K562 (cell line): Measurements from ENCODE around the gene IL25. TPM values are rescaled to one million over a fixed set of nuclear protein-coding genes. Genes with fewer than 3 reads are reported as not detected.

Experiments
- ATAC-seq: fragments of 200-7000 bp; cut with Tn5 transposase; 3 replicates; pipeline ENCODE4 v1.9.1; 2020; ENCODE audit warnings: moderate library complexity
- BruUV-seq: library from RNA; stranded (reverse); fragments of 400-500 nt; replicated peaks from 2 replicates; lab custom pipeline; 2021; lab: Mats Ljungman, UMichigan
- CTCF ChIA-PET: fragments of 300-600 bp; formaldehyde crosslinking; extraction: SDS; loops from one replicate; lab custom pipeline; 2021; ENCODE audit warnings: low intra/inter-chr PET ratio; lab: Yijun Ruan, JAX
- POLR2A ChIA-PET: fragments of 300-600, 350-650 bp; sonication (Branson Sonifier 250); formaldehyde crosslinking; extraction: SDS; loops from one replicate; lab custom pipeline; 2021; ENCODE audit warnings: antibody characterized with exemption, inconsistent platforms; lab: Yijun Ruan, JAX
- DNase-seq, 4 experiments: peaks; one replicate each; pipeline versions ENCODE4 v3.0.0 to v3.0.0-alpha.2; 2011 to 2018; ENCODE audit warnings: low spot score in 3 of 4, mixed read lengths in 3 of 4; ENCODE audit errors: extremely low read depth in 1 of 4
- FAIRE-seq: peaks from 2 replicates; lab custom pipeline; 2011; peaks lifted over from hg19 to GRCh38; lab: Jason Lieb, UNC
- H2AFZ ChIP-seq: 2 replicates; pipeline ENCODE4 v1.6.0; 2011; ENCODE audit warnings: low read depth, low read length, control low read depth, inconsistent platforms
- H3K27ac ChIP-seq: fragments of 200-600 bp; 3 replicates; pipeline ENCODE4 v1.8.0; 2011; ENCODE audit warnings: low read depth, mild to moderate bottlenecking, control low read depth, inconsistent platforms, low read length, moderate library complexity, mixed read lengths; ENCODE audit errors: extremely low read depth
- H3K27me3 ChIP-seq, 2 experiments: fragments of 300-600 bp in 1 of 2; 2 replicates in 1 of 2; 3 replicates in 1 of 2; pipeline versions ENCODE4 v1.6.0 to v1.8.0; 2011; ENCODE audit warnings: inconsistent platforms in 2 of 2, low read length in 2 of 2, mild to moderate bottlenecking in 1 of 2, mixed read lengths in 1 of 2, moderate library complexity in 1 of 2; ENCODE audit not compliant: control insufficient read depth in 2 of 2, insufficient read depth in 2 of 2
- H3K36me3 ChIP-seq: fragments of 300-600 bp; 3 replicates; pipeline ENCODE4 v1.8.0; 2011; ENCODE audit warnings: mild to moderate bottlenecking, low read length, inconsistent platforms; ENCODE audit not compliant: control insufficient read depth, insufficient read depth
- H3K4me1 ChIP-seq, 2 experiments: fragments of 200-600 bp in 1 of 2; replicated peaks in 1 of 2; 2 replicates in 1 of 2; 3 replicates in 1 of 2; pipeline versions ENCODE4 v1.5.1 to v1.8.0; 2011; ENCODE audit warnings: inconsistent platforms in 2 of 2, low read length in 2 of 2, mild to moderate bottlenecking in 1 of 2, mixed read lengths in 1 of 2, moderate library complexity in 1 of 2; ENCODE audit not compliant: control insufficient read depth in 2 of 2, insufficient read depth in 2 of 2
- H3K4me2 ChIP-seq: 2 replicates; pipeline ENCODE4 v1.6.1; 2011; ENCODE audit warnings: low read length, control low read depth, inconsistent platforms, mixed read lengths; ENCODE audit not compliant: insufficient read depth
- H3K4me3 ChIP-seq: fragments of 200-600 bp; sonication (generic), shearing (Covaris generic); 2 replicates; pipeline ENCODE4 v1.5.1; 2016; ENCODE audit warnings: control low read depth, inconsistent platforms
- H3K79me2 ChIP-seq: fragments of 200-600 bp; 3 replicates; pipeline ENCODE4 v1.8.0; 2011; ENCODE audit warnings: low read length, inconsistent platforms; ENCODE audit not compliant: control insufficient read depth, insufficient read depth
- H3K9ac ChIP-seq, 2 experiments: 2 replicates each; pipeline versions ENCODE4 v1.6.0 to v1.6.1; 2011; ENCODE audit warnings: low read depth in 2 of 2, low read length in 2 of 2, control low read depth in 1 of 2, inconsistent platforms in 1 of 2, mild to moderate bottlenecking in 1 of 2, mixed read lengths in 1 of 2; ENCODE audit not compliant: insufficient read depth in 1 of 2
- H3K9me1 ChIP-seq: one replicate; pipeline ENCODE4 v1.6.0; 2011; ENCODE audit warnings: inconsistent platforms, mild to moderate bottlenecking, low read length, moderate library complexity; ENCODE audit not compliant: control insufficient read depth, insufficient read depth
- H3K9me3 ChIP-seq: replicated peaks from 2 replicates; pipeline ENCODE4 v1.5.1; 2011; ENCODE audit warnings: low read depth, low read length, inconsistent platforms; ENCODE audit not compliant: control insufficient read depth, insufficient read depth
- H4K20me1 ChIP-seq: replicated peaks from 2 replicates; pipeline ENCODE4 v1.6.1; 2011; ENCODE audit warnings: low read length, inconsistent platforms, mixed read lengths; ENCODE audit not compliant: control insufficient read depth, insufficient read depth
- BRD4 ChIP-seq: fragments of 200-600 bp; sonication (generic); IDR thresholded peaks from 2 replicates; pipeline ENCODE4 v1.6.1; 2017; ENCODE audit warnings: inconsistent platforms
- ETV1 ChIP-seq: fragments of 450-650 bp; conservative IDR thresholded peaks from 2 replicates; pipeline ENCODE4 v1.6.1; 2016; ENCODE audit warnings: missing genetic modification characterization, control low read depth, low read depth, missing compliant biosample characterization
- FOS ChIP-seq: IDR thresholded peaks from 3 replicates; pipeline ENCODE4 v1.6.1; 2011; ENCODE audit not compliant: insufficient read length; ENCODE audit errors: extremely low read depth
- FOXK1 ChIP-seq: sonication (generic); formaldehyde crosslinking; IDR thresholded peaks from 2 replicates; pipeline ENCODE4 v1.8.0; 2022; ENCODE audit warnings: missing genetic modification reagents, mild to moderate bottlenecking, borderline replicate concordance
- HNRNPK ChIP-seq: fragments of 200-400 bp; formaldehyde crosslinking; IDR thresholded peaks from one replicate; pipeline ENCODE4 v1.6.1; 2018; ENCODE audit warnings: mild to moderate bottlenecking, low read depth, low read length; ENCODE audit not compliant: poor library complexity, severe bottlenecking
- KAT2B ChIP-seq: IDR thresholded peaks from one replicate; pipeline ENCODE4 v1.6.1; 2012; ENCODE audit warnings: low read depth, mild to moderate bottlenecking, control low read depth, inconsistent platforms, low read length, moderate library complexity
- MECOM ChIP-seq: fragments of 250-450 bp; sonication (Bioruptor Pico); IDR thresholded peaks from 2 replicates; pipeline ENCODE4 v1.8.0; 2022; ENCODE audit warnings: inconsistent platforms
- NONO ChIP-seq, 2 experiments: fragments of 200-400 bp in 1 of 2; fragments of 450-650 bp in 1 of 2; formaldehyde crosslinking in 1 of 2; IDR thresholded peaks; 2 replicates each; pipeline ENCODE4 v1.6.1; 2017; ENCODE audit warnings: low read depth in 2 of 2, mild to moderate bottlenecking in 2 of 2, moderate library complexity in 2 of 2, low read length in 1 of 2
- TSC22D4 ChIP-seq: fragments of 450-650 bp; IDR thresholded peaks from 2 replicates; pipeline ENCODE4 v1.6.1; 2016; ENCODE audit warnings: missing genetic modification characterization, missing biosample characterization, control low read depth
- U2AF1 ChIP-seq: fragments of 200-400 bp; formaldehyde crosslinking; optimal IDR thresholded peaks from 2 replicates; pipeline ENCODE3; 2017; ENCODE audit warnings: mild to moderate bottlenecking, low read depth, low read length, moderate library complexity
- XRCC3 ChIP-seq: fragments of 450-650 bp; IDR thresholded peaks from 2 replicates; pipeline ENCODE4 v1.6.1; 2017; ENCODE audit warnings: mild to moderate bottlenecking, moderate library complexity
- ZBTB1 ChIP-seq: sonication (generic); formaldehyde crosslinking; IDR thresholded peaks from 2 replicates; pipeline ENCODE4 v1.8.1; 2023; ENCODE audit warnings: missing genetic modification reagents, low read depth, mild to moderate bottlenecking, borderline replicate concordance
- ZKSCAN1 ChIP-seq: fragments of 150-350 bp; IDR thresholded peaks from 2 replicates; pipeline ENCODE4 v1.6.1; 2016; ENCODE audit warnings: low read depth, low read length
- ZNF184 ChIP-seq: sonication (generic); formaldehyde crosslinking; IDR thresholded peaks from 2 replicates; pipeline ENCODE4 v1.5.0; 2020; ENCODE audit warnings: missing genetic modification reagents
- ZNF586 ChIP-seq: fragments of 450-650 bp; formaldehyde crosslinking; conservative IDR thresholded peaks from 2 replicates; pipeline ENCODE4 v1.4.0; 2020; ENCODE audit warnings: mild to moderate bottlenecking, moderate library complexity
- ZNF830 ChIP-seq: fragments of 250-450 bp; sonication (Bioruptor Pico); IDR thresholded peaks from 2 replicates; pipeline ENCODE4 v1.5.0; 2021; ENCODE audit warnings: mild to moderate bottlenecking
- WGBS: fragments of 100-300 bp; shearing (Covaris generic); methylation state at CpG from one replicate; pipeline ENCODE4 v1.1.6; 2016; ENCODE audit warnings: low coverage, mixed read lengths; ENCODE audit not compliant: insufficient coverage; ENCODE audit errors: missing lambda C conversion rate; 5-methylcytosine and 5-hydroxymethylcytosine counted together
- in situ Hi-C: fragments of 300-500 bp; cut with MboI; formaldehyde crosslinking; loops from 4 replicates; pipeline ENCODE4 v1.15.0; 2018; ENCODE audit warnings: inconsistent platforms, mixed read lengths
- intact Hi-C: fragments of 100-400 bp; cut with micrococcal nuclease; formaldehyde crosslinking; loops from 2 replicates; pipeline ENCODE4 v1.14.2; 2022
- polyA plus RNA-seq, 8 experiments: library from polyadenylated mRNA; depleted of rRNA in 4 of 8; stranded (reverse) in 5 of 8; unstranded in 3 of 8; fragments of >200 nt; fragmentation: Nextera tagmentation in 2 of 8; fragmentation: Illumina TruSeq in 1 of 8; extraction: Ambion mirVana in 2 of 8; extraction: Trizol in 1 of 8; gene quantifications; 2 replicates each; pipeline versions ENCODE4 v1.2.1 to v1.2.3, GENCODE V29; 2011 to 2014; ENCODE audit warnings: inconsistent platforms in 1 of 8, missing spikeins in 1 of 8
- total RNA-seq, 7 experiments: library from RNA; depleted of rRNA in 6 of 7; stranded (reverse); fragments of >200 nt in 6 of 7; fragmentation: Illumina TruSeq in 2 of 7; extraction: Trizol in 2 of 7; gene quantifications; 2 replicates each; pipeline versions ENCODE4 v1.2.1 to v1.2.3, GENCODE V29; 2011 to 2021; ENCODE audit warnings: low replicate concordance in 1 of 7
- TF ChIP-seq, protein P1 (sequence below): IDR thresholded peaks from 2 replicates; pipeline ENCODE4 v1.6.1; 2016; ENCODE audit warnings: missing genetic modification characterization, missing compliant biosample characterization
- TF ChIP-seq, protein P2 (sequence below): fragments of 200-800 bp; sonication (Bioruptor generic); IDR thresholded peaks from 2 replicates; pipeline ENCODE4 v1.6.1; 2017; ENCODE audit warnings: missing genetic modification characterization, missing compliant biosample characterization
- TF ChIP-seq, protein P3 (sequence below): sonication (generic); formaldehyde crosslinking; IDR thresholded peaks from 2 replicates; pipeline ENCODE4 v1.9.0; 2022; ENCODE audit warnings: mild to moderate bottlenecking, missing genetic modification reagents

Gene IL25
- total and polyA plus RNA-seq, 9 of the 15 experiments (the other 6 are each of a cell fraction or from before 2014, with no cell fraction given), result not detected

DNA sequence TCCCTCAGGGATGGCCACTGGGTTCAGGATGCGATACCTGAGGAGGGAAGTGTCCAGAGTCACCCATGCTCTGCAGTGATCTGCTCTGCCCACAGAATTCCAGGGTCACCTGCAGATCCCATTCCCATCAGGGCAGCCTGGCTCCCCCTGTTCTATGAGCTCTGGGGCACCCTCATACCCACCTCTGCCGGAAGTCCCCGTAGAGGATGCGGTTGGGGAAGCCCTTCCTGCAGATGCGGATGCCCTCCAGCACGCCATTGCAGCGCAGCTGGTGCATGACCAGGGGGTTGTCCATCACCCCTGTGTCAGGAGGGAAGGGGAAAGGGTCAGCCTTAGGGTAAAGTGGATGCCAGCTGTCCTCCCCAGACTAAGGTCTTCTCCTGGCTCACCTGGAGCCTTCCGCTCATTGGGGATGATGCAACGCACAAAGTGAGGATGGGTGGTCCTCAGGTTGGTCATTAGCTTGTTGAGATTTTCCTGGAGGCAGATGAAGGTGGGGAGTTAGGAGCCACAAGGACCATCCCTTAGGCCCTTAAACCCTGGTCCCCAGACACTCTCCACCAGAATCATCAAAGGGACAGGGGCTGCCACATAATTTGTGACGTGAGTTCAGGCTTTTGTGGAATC, 24.3 kb downstream of the IL25 start (continued):
- TF ChIP-seq, protein P1, sequence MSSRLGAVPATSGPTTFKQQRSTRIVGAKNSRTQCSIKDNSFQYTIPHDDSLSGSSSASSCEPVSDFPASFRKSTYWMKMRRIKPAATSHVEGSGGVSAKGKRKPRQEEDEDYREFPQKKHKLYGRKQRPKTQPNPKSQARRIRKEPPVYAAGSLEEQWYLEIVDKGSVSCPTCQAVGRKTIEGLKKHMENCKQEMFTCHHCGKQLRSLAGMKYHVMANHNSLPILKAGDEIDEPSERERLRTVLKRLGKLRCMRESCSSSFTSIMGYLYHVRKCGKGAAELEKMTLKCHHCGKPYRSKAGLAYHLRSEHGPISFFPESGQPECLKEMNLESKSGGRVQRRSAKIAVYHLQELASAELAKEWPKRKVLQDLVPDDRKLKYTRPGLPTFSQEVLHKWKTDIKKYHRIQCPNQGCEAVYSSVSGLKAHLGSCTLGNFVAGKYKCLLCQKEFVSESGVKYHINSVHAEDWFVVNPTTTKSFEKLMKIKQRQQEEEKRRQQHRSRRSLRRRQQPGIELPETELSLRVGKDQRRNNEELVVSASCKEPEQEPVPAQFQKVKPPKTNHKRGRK (tag), result no peak
- TF ChIP-seq KAT2B (no peak), HNRNPK (no peak), FOS (no peak), TSC22D4 (no peak), BRD4 (no peak)

DNA sequence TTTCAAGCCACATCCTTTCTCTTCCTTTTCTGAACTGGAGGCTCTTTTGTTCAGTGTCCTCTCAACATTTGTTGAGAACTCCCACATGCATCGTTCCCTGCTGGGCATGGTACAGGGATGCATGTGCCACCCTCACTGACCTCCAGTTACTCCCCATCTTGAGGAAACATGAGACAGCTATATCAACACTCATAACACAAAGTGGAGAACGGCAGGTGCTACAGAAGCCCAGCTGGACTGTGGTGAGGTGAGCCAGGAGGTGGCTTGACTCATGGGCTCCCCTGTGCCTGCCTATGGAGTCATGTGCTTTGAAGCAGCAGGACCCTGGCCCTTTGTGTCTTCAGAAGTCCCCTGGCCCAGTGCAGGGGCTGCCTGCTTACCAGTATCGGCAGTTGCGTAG, 25.7 kb downstream of the IL25 start:
- Histone ChIP-seq H2AFZ (no peak overlapping the region), H3K9me3 (no peaks in the 10 kb centered on the region), H3K4me3 (no peak overlapping the region), H4K20me1 (no peaks in the 10 kb centered on the region), H3K9me1 (no peaks in the 10 kb centered on the region), H3K79me2 (no peaks in the 10 kb centered on the region), H3K27ac (no peak overlapping the region), H3K9ac (no peak overlapping the region), H3K4me1 (peaks cover 0 to 6% of the 10 kb centered on the region in 2 experiments; a peak in 2 of 5 replicates), H3K27me3 (peaks cover 10 to 56% of the 10 kb centered on the region in 2 experiments; a peak in 3 of 5 replicates), H3K36me3 (no peaks in the 10 kb centered on the region), H3K4me2 (no peak overlapping the region)
- intact Hi-C loops (no loop called here), in situ Hi-C loops (no loop called here)
- no TSS peak for BruUV-seq
- ATAC-seq (no peak), DNase-seq (no peak), FAIRE-seq (no peak)
- 23% methylated on average over 4 of the region's 4 CpGs for WGBS
- CTCF ChIA-PET, result no interaction called here
- POLR2A ChIA-PET, result interaction anchor here (0.6 kb wide), 2 partner anchors 10 to 169 kb away, joined by 3 read pairs; no protein-coding TSS in a partner anchor
- TF ChIP-seq ETV1 (tag) (no peak), XRCC3 (no peak), NONO (IDR thresholded peaks at IDR 0.05; ENCODE audit: low read depth in 2 of 2, low read length in 1 of 2) (no peak), ZKSCAN1 (no peak), ZNF586 (CRISPR knock-in tag) (no peak), U2AF1 (no peak), MECOM (no peak), ZNF184 (no peak), ZBTB1 (CRISPR knock-in tag) (no peak), FOXK1 (no peak), ZNF830 (no peak)
- TF ChIP-seq, protein P2, sequence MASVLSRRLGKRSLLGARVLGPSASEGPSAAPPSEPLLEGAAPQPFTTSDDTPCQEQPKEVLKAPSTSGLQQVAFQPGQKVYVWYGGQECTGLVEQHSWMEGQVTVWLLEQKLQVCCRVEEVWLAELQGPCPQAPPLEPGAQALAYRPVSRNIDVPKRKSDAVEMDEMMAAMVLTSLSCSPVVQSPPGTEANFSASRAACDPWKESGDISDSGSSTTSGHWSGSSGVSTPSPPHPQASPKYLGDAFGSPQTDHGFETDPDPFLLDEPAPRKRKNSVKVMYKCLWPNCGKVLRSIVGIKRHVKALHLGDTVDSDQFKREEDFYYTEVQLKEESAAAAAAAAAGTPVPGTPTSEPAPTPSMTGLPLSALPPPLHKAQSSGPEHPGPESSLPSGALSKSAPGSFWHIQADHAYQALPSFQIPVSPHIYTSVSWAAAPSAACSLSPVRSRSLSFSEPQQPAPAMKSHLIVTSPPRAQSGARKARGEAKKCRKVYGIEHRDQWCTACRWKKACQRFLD (CRISPR knock-in tag), result no peak
- TF ChIP-seq, protein P3, sequence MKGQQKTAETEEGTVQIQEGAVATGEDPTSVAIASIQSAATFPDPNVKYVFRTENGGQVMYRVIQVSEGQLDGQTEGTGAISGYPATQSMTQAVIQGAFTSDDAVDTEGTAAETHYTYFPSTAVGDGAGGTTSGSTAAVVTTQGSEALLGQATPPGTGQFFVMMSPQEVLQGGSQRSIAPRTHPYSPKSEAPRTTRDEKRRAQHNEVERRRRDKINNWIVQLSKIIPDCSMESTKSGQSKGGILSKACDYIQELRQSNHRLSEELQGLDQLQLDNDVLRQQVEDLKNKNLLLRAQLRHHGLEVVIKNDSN (CRISPR knock-in tag), result no peak
